Spleen (tissue), 11 donors: Measurements from ENCODE around the gene SLC6A7. TPM values are rescaled to one million over a fixed set of nuclear protein-coding genes. Genes with fewer than 3 reads are reported as not detected.
A peak's percentile ranks its signal among the peaks of the same experiment; 100 is the strongest.

Experiments used
- DNase-seq: peaks from one replicate; pipeline ENCODE4 v3.0.0-alpha.2; 2020
- H3K27ac ChIP-seq, 8 donors: fragments of 200-600 bp; sonication (generic) in 7 of 8; 1 replicate in 4 of 8; 2 replicates in 4 of 8; pipeline versions ENCODE4 v1.5.0 to v1.8.0; 2016 to 2021; ENCODE audit warnings: inconsistent platforms in 4 of 8, mild to moderate bottlenecking in 4 of 8, moderate library complexity in 1 of 8
- H3K27me3 ChIP-seq, 7 donors: fragments of 200-600 bp; sonication (generic) in 6 of 7; replicated peaks in 1 of 7; 1 replicate in 4 of 7; 2 replicates in 3 of 7; pipeline versions ENCODE4 v1.5.0 to v1.8.0; 2016 to 2021; ENCODE audit warnings: inconsistent platforms in 3 of 7, mild to moderate bottlenecking in 1 of 7
- H3K36me3 ChIP-seq, 6 donors: fragments of 200-600 bp; sonication (generic) in 5 of 6; 1 replicate in 4 of 6; 2 replicates in 2 of 6; pipeline versions ENCODE4 v1.5.0 to v1.8.0; 2016 to 2021; ENCODE audit warnings: inconsistent platforms in 2 of 6
- H3K4me1 ChIP-seq, 6 donors: fragments of 200-600 bp; sonication (generic) in 5 of 6; 1 replicate in 3 of 6; 2 replicates in 3 of 6; pipeline versions ENCODE4 v1.5.0 to v1.8.0; 2016 to 2021; ENCODE audit warnings: inconsistent platforms in 3 of 6
- H3K4me3 ChIP-seq, 8 donors: fragments of 200-600 bp; sonication (generic) in 7 of 8; 1 replicate in 4 of 8; 2 replicates in 4 of 8; pipeline versions ENCODE4 v1.5.0 to v1.8.0; 2016 to 2021; ENCODE audit warnings: inconsistent platforms in 4 of 8, mild to moderate bottlenecking in 4 of 8, moderate library complexity in 2 of 8
- H3K9me3 ChIP-seq, 8 donors: fragments of 200-600 bp; sonication (generic) in 7 of 8; 1 replicate in 4 of 8; 2 replicates in 4 of 8; pipeline versions ENCODE4 v1.5.0 to v1.8.0; 2016 to 2021; ENCODE audit warnings: inconsistent platforms in 4 of 8
- POLR2A ChIP-seq, 3 donors: fragments of 450-650 bp; IDR thresholded peaks; one replicate each; pipeline ENCODE4 v1.5.1; 2017; ENCODE audit warnings: antibody characterized with exemption in 3 of 3, mild to moderate bottlenecking in 1 of 3
- POLR2AphosphoS5 ChIP-seq, 3 donors: sonication (generic); formaldehyde crosslinking; IDR thresholded peaks; one replicate each; pipeline ENCODE4 v1.5.1; 2017; ENCODE audit warnings: antibody characterized with exemption in 3 of 3
- WGBS, 5 donors: extraction: QIAGEN DNeasy Blood & Tissue Kit in 3 of 5; methylation state at CpG; one replicate each; pipeline versions ENCODE4 v1.1.5 to v1.1.7; 2013 to 2018; 5-methylcytosine and 5-hydroxymethylcytosine counted together
- intact Hi-C: fragments of 100-400 bp; cut with DNase I; formaldehyde crosslinking; loops from one replicate; pipeline ENCODE4 v1.15.0; 2023; ENCODE audit warnings: low total_unique reads
- polyA plus RNA-seq, 3 donors: library from polyadenylated mRNA; stranded (reverse); fragments of 200-250 nt; gene quantifications; one replicate each; pipeline ENCODE4 v1.2.1, GENCODE V29; 2013
- total RNA-seq, 7 donors: library from RNA; depleted of rRNA in 3 of 7; stranded (reverse); fragments of >200 nt in 3 of 7; fragmentation: NEBNext Ultra II Directional in 4 of 7; extraction: Animal tissue kit (Norgen Biotek cat#: 25700) in 4 of 7; gene quantifications; one replicate each; pipeline versions ENCODE4 v1.1.0 to v1.2.1, GENCODE V29; 2016 to 2021
- TF ChIP-seq, protein P1 (sequence below), 11 experiments: fragments of 200-600 bp in 7 of 11; fragments of 450-650 bp in 4 of 11; sonication (generic) in 4 of 11; IDR thresholded peaks in 8 of 11; conservative IDR thresholded peaks in 3 of 11; 1 replicate in 7 of 11; 2 replicates in 4 of 11; pipeline versions ENCODE4 v1.4.0 to v1.8.0; 2016 to 2021; ENCODE audit warnings: antibody characterized with exemption in 11 of 11, inconsistent platforms in 4 of 11, mild to moderate bottlenecking in 1 of 11
- donor health status: healthy with polysubstance abuse.
- donor health status: DM: no; HTN: no; CAD: no; lungs with moderate emphysema.
- donor health status: DM: no; HTN: no; CAD: no.
- donor health status: Bipolar disorder and iron deficiency.
- donor health status: healthy.
- donor health status: DM: no; HTN: no; CAD: no.
- donor health status: DM: yes; HTN: yes; CAD: no.

SLC6A7 gene
- total and polyA plus RNA-seq, 10 donors, result 0.03 to 0.10 TPM; not detected in 8

- H3K27me3 ChIP-seq, result peaks cover 0 to 19% (median 0%) of the 10 kb centered on the region in 7 donors
- H3K9me3 ChIP-seq, result no peaks in the 10 kb centered on the region
- intact Hi-C loops, result no loop called here
- DNase-seq, result no peak
- WGBS, 5 donors, result 81 to 92% (median 90%) methylated on average over 3 of the region's 3 CpGs
- no peak overlapping the region for H3K4me3 ChIP-seq
- H3K36me3 ChIP-seq, result peaks cover 0 to 3% (median 0%) of the 10 kb centered on the region in 6 donors
- peak overlapping the region in 5 of 8 donors; percentile 64 to 83 (median 82) for H3K27ac ChIP-seq
- TF ChIP-seq, protein P1, sequence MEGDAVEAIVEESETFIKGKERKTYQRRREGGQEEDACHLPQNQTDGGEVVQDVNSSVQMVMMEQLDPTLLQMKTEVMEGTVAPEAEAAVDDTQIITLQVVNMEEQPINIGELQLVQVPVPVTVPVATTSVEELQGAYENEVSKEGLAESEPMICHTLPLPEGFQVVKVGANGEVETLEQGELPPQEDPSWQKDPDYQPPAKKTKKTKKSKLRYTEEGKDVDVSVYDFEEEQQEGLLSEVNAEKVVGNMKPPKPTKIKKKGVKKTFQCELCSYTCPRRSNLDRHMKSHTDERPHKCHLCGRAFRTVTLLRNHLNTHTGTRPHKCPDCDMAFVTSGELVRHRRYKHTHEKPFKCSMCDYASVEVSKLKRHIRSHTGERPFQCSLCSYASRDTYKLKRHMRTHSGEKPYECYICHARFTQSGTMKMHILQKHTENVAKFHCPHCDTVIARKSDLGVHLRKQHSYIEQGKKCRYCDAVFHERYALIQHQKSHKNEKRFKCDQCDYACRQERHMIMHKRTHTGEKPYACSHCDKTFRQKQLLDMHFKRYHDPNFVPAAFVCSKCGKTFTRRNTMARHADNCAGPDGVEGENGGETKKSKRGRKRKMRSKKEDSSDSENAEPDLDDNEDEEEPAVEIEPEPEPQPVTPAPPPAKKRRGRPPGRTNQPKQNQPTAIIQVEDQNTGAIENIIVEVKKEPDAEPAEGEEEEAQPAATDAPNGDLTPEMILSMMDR (IDR thresholded peaks at IDR 0.05 in 8 of 11, conservative IDR thresholded peaks at IDR 0.05 in 3 of 11), result no peak
- H3K4me1 ChIP-seq, result peaks cover 11 to 76% (median 29%) of the 10 kb centered on the region in 6 donors
Measured at GRCh38 chr5:150157168-150157567, 32.7 kb upstream of the SLC6A7 start.

- intact Hi-C loops, result no loop called here
- Histone ChIP-seq H3K27me3 (peaks cover 0 to 19% (median 0%) of the 10 kb centered on the region in 7 donors), H3K27ac (peak overlapping the region in 7 of 8 donors; percentile 21 to 83 (median 79)), H3K4me1 (peaks cover 11 to 85% (median 30%) of the 10 kb centered on the region in 6 donors), H3K4me3 (no peak overlapping the region), H3K9me3 (no peaks in the 10 kb centered on the region), H3K36me3 (no peaks in the 10 kb centered on the region)
- WGBS, 5 donors, result 48 to 69% (median 63%) methylated on average over 12 of the region's 12 CpGs
- no peak for DNase-seq
- TF ChIP-seq, protein P1 (IDR thresholded peaks at IDR 0.05 in 8 of 11, conservative IDR thresholded peaks at IDR 0.05 in 3 of 11), result no peak
- TF ChIP-seq POLR2A (IDR thresholded peaks at IDR 0.05), result no peak
- peak in 1 of 3 donors; percentile 4 for TF ChIP-seq POLR2AphosphoS5 (IDR thresholded peaks at IDR 0.05)
Measured at GRCh38 chr5:150158170-150158949, 31.5 kb upstream of the SLC6A7 start.

DNA sequence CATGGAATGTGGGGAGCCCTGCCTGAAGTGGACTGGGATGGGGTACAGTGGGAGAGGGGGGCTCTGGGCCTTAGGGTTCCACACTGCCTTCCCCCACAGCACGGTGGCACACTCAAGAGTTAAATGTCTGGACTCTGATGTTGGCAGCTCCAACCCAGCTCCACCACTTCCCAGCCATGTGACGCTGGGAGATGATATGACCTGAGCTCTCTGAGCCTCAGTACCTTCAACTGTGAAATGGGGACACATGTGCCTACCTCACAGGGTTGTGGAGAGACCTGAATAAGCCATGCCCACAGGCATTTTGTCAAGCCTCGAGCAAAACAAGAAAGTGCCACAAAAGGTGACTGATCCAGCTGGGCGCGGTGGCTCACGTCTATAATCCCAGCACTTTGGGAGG lies 30.8 kb upstream of the SLC6A7 start:
- H3K4me3 ChIP-seq, result no peak overlapping the region
- no peaks in the 10 kb centered on the region for H3K36me3 ChIP-seq
- H3K27me3 ChIP-seq, result peaks cover 0 to 19% (median 0%) of the 10 kb centered on the region in 7 donors
- H3K9me3 ChIP-seq, result no peaks in the 10 kb centered on the region
- intact Hi-C loops, result no loop called here
- H3K4me1 ChIP-seq, result peaks cover 11 to 86% (median 30%) of the 10 kb centered on the region in 6 donors
- peak overlapping the region; percentile 19 to 83 (median 74) for H3K27ac ChIP-seq
- WGBS, 5 donors, result 70 to 89% (median 85%) methylated on average over 6 of the region's 6 CpGs
- DNase-seq, result no peak
- TF ChIP-seq, protein P1 (IDR thresholded peaks at IDR 0.05 in 8 of 11, conservative IDR thresholded peaks at IDR 0.05 in 3 of 11), result no peak
- TF ChIP-seq POLR2AphosphoS5 (IDR thresholded peaks at IDR 0.05), result no peak
- no peak for TF ChIP-seq POLR2A (IDR thresholded peaks at IDR 0.05)

DNA sequence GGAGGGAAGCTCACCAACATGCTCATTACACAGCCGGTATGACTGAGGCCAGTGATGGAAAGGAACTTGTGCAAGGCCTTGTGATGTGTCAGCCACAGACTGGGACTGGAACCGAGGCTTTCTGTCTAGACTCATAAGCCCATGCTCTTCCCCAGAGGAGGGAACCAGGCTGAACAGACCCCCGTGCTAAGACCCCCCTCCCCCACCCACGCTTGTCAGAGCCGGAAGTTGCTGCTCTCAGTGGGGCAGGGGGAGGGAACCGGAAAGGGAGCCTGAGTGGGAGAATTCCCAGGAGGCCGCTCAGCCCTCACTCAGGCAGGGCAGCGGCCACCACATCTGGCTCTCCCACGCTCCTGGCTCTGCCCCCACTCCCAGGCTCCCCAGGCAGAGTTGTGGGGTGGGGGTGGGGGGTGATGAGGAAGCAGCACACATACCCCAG lies 30.1 kb upstream of the SLC6A7 start:
- no peaks in the 10 kb centered on the region for H3K9me3 ChIP-seq
- peaks cover 0 to 19% (median 0%) of the 10 kb centered on the region in 7 donors for H3K27me3 ChIP-seq
- WGBS, 5 donors, result 31 to 62% (median 39%) methylated on average over 2 to 9 of the region's 9 CpGs
- TF ChIP-seq POLR2AphosphoS5 (IDR thresholded peaks at IDR 0.05), result peak in 2 of 3 donors; percentile 72 to 76
- no peak for TF ChIP-seq POLR2A (IDR thresholded peaks at IDR 0.05)
- H3K4me3 ChIP-seq, result no peak overlapping the region
- no peak for DNase-seq
- no peaks in the 10 kb centered on the region for H3K36me3 ChIP-seq
- H3K4me1 ChIP-seq, result peaks cover 11 to 82% (median 28%) of the 10 kb centered on the region in 6 donors
- peak overlapping the region in 7 of 8 donors; percentile 64 to 83 (median 79) for H3K27ac ChIP-seq
- intact Hi-C loops, result loop anchor here (2.0 kb wide), 1 partner anchor 59 kb away; no protein-coding TSS in a partner anchor
